ENCODE data around the gene CFL1. TPM values are rescaled to one million over a fixed set of nuclear protein-coding genes. Genes with fewer than 3 reads are reported as not detected.

CFL1 gene
- total RNA-seq, 1 experiment from 2014 or later: 960 TPM

DNA sequence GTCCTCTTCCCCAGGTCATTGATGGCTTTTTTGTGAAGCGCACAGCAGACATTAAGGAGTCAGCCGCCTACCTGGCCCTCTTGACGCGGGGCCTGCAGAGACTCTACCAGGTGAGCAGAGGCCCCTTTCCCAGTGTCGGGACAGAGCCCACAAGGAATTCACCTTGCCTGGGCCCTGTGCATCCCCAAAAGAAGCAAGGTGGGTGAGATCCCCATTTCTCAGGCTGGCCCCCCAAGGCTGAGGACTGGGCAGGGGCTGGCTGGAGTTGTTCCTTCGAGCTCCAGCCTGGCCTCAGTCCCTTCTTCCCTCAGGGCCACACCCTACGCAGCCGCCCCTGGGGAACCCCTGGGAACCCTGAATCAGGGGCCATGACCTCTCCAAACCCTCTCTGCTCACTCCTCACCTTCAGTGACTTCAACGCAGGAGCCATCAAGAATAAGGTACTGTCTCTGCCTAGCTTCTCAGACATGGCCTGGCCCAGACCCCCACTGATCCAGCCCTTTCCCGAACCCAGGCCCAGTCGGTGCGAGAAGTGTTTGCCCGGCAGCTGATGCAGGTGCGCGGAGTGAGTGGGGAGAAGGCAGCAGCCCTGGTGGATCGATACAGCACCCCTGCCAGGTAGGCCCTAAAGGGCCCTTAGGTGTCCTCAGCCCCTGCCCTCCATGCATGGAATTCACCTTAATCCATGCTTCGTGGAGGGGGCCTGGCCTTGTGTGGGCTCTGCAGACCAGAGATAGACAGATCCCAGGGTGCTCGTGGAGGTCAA is 6.9 kb upstream of the CFL1 start:
- H3K4me1 ChIP-seq: peaks cover 8% of the 10 kb centered on the region

DNA sequence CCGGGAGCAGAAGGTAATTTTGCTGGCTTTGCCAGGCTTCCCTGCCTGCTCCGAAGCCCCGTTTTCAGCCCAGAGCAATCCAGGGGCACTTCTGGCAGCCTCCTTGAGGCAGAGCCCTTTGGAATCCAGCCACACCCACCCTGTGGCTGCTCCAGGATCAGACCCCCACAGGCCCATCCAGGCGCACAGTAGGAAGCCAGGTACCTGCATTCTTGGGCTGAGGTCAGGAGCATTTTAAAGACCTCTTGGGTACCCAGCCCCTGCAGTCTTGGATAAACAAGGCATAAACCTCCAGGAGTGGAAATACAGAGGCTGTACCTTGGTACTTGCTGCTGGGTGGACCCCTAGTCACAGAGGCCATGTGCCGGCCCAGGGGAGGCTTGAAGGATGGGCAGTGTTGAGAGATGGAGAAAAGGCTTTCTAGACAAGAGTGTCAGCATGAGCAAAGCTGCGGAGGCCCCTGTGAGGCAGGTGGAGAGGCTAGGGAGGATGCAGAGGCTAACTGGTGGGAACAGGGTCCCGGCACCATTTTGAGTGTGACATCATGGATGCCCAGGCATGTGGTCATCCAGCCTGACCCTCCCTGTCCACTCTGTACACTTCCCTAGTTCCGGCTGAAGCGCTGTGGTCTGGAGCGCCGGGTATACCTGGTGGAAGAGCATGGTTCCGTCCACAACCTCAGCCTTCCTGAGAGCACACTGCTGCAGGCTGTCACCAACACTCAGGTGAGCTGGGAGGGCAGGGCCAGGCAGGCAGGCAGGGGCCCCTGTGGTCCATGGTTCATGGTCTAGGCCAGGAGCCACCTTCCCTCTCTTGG is 6.1 kb upstream of the CFL1 start:
- no peaks in the 10 kb centered on the region for H3K36me3 ChIP-seq (ENCODE audit: control insufficient read depth, insufficient read depth, low read length)
- POLR2A ChIA-PET: no interaction called here
- BruUV-seq (replicated peaks): no TSS peak

More for the DNA sequence above, 6.9 kb upstream of the CFL1 start:
- ChIA-PET CTCF (interaction anchor here (1.0 kb wide), 1 partner anchor 23 kb away, joined by 6 read pairs; the partner anchor contains the start of gene FIBP), POLR2A (interaction anchor here (0.7 kb wide), 1 partner anchor 65 kb away, joined by 3 read pairs; no protein-coding TSS in a partner anchor)
- Mint-ChIP-seq H3K4me3 (ENCODE audit: unreplicated experiment) (no peak overlapping the region), H3K36me3 (ENCODE audit: insufficient read depth, unreplicated experiment) (peaks cover 52% of the 10 kb centered on the region), H3K27me3 (ENCODE audit: insufficient read depth, unreplicated experiment) (no peaks in the 10 kb centered on the region), H3K9me3 (ENCODE audit: unreplicated experiment) (no peaks in the 10 kb centered on the region), H3K27ac (ENCODE audit: unreplicated experiment) (no peak overlapping the region), H3K4me1 (ENCODE audit: low read depth, unreplicated experiment) (peaks cover 4% of the 10 kb centered on the region)
- TF ChIP-seq, protein P1, sequence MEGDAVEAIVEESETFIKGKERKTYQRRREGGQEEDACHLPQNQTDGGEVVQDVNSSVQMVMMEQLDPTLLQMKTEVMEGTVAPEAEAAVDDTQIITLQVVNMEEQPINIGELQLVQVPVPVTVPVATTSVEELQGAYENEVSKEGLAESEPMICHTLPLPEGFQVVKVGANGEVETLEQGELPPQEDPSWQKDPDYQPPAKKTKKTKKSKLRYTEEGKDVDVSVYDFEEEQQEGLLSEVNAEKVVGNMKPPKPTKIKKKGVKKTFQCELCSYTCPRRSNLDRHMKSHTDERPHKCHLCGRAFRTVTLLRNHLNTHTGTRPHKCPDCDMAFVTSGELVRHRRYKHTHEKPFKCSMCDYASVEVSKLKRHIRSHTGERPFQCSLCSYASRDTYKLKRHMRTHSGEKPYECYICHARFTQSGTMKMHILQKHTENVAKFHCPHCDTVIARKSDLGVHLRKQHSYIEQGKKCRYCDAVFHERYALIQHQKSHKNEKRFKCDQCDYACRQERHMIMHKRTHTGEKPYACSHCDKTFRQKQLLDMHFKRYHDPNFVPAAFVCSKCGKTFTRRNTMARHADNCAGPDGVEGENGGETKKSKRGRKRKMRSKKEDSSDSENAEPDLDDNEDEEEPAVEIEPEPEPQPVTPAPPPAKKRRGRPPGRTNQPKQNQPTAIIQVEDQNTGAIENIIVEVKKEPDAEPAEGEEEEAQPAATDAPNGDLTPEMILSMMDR (IDR thresholded peaks at IDR 0.05; ENCODE audit: insufficient read depth in 1 of 2, low read depth in 1 of 2, low read length in 1 of 2, severe bottlenecking in 1 of 2, unreplicated experiment in 1 of 2): no peak
- Histone ChIP-seq H3K9me3 (no peaks in the 10 kb centered on the region), H3K36me3 (ENCODE audit: control insufficient read depth, insufficient read depth, low read length) (no peaks in the 10 kb centered on the region), H3K27me3 (replicated peaks; ENCODE audit: control insufficient read depth, insufficient read depth, low read length) (no peaks in the 10 kb centered on the region), H3K4me3 (ENCODE audit: low read depth, low read length) (no peak overlapping the region)
- intact Hi-C loops (cut with micrococcal nuclease; ENCODE audit: unreplicated experiment): no loop called here
- no TSS peak for BruUV-seq (replicated peaks)
- DNase-seq: no peak

More for the DNA sequence above, 6.1 kb upstream of the CFL1 start:
- no peaks in the 10 kb centered on the region for H3K9me3 Mint-ChIP-seq (ENCODE audit: unreplicated experiment)
- intact Hi-C loops (cut with micrococcal nuclease; ENCODE audit: unreplicated experiment): no loop called here
- no peak overlapping the region for H3K27ac Mint-ChIP-seq (ENCODE audit: unreplicated experiment)
- DNase-seq: peak in 1 of 2 experiments; percentile 31
- H3K4me1 Mint-ChIP-seq (ENCODE audit: low read depth, unreplicated experiment): peaks cover 8% of the 10 kb centered on the region
- Histone ChIP-seq H3K4me1 (peaks cover 8% of the 10 kb centered on the region), H3K27me3 (replicated peaks; ENCODE audit: control insufficient read depth, insufficient read depth, low read length) (no peaks in the 10 kb centered on the region), H3K4me3 (ENCODE audit: low read depth, low read length) (no peak overlapping the region), H3K9me3 (no peaks in the 10 kb centered on the region)
- H3K4me3 Mint-ChIP-seq (ENCODE audit: unreplicated experiment): no peak overlapping the region
- TF ChIP-seq, protein P1 (IDR thresholded peaks at IDR 0.05; ENCODE audit: insufficient read depth in 1 of 2, low read depth in 1 of 2, low read length in 1 of 2, severe bottlenecking in 1 of 2, unreplicated experiment in 1 of 2): no peak
- H3K36me3 Mint-ChIP-seq (ENCODE audit: insufficient read depth, unreplicated experiment): peaks cover 55% of the 10 kb centered on the region
- H3K27me3 Mint-ChIP-seq (ENCODE audit: insufficient read depth, unreplicated experiment): no peaks in the 10 kb centered on the region
- CTCF ChIA-PET: interaction anchor here (1.0 to 7.7 kb wide), 2 partner anchors 24 kb away, joined by 6 to 241 read pairs; partner anchors contain the start of genes CCDC85B and FIBP

All from Caco-2 (cell line).